GM21381 (cell line): ENCODE measurements around the gene DAB2IP.
"Not testable (repeated sequence)": the region's sequence is repeated elsewhere in the genome, so short reads cannot be mapped to it uniquely, and the experiment has no call there.

ENCODE experiments used
- ATAC-seq: cut with Tn5 transposase; IDR thresholded peaks from one replicate; pipeline ENCODE4 v1.9.1; 2021; ENCODE audit warnings: mild to moderate bottlenecking, moderate library complexity; ENCODE audit not compliant: unreplicated experiment

Gene DAB2IP

DNA sequence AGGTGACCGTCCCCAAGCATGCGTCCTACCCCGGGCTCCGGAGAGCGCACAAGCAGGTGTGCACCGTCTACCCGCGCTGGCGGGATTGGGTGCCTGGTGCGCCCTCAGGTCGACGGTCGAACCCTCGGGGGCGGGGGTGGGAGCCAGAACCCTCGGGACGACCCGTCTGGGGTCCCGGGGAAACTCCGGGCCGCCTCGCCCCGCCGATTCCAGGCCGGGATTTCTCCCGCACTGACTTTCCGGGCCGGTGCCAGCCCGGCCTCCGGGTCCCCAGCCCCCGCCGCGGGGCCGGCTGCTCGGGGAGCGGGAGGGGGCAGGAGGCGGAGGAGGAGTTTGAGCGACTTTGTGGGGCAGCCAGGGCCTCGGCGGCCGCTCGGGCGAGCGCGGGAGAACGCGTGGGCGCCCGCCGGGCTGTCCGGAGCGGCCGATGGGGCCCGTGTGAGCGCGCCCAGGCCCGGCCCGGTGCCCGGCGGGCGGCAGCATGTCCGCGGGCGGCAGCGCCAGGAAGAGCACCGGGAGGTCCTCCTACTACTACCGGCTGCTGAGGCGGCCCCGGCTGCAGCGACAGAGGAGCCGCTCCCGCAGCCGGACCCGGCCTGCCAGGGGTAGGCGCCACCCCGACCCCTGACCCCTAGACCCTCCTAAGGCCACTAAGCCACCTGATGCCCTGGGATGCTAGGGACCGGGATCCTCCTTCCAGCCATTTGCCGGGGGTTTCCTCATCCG lies at the start of gene DAB2IP:
TSS of gene DAB2IP (plus strand) at position 340 of the 726 bp plus-strand sequence. CDS start at position 482, 142 bp downstream.
- no peak for ATAC-seq

DNA sequence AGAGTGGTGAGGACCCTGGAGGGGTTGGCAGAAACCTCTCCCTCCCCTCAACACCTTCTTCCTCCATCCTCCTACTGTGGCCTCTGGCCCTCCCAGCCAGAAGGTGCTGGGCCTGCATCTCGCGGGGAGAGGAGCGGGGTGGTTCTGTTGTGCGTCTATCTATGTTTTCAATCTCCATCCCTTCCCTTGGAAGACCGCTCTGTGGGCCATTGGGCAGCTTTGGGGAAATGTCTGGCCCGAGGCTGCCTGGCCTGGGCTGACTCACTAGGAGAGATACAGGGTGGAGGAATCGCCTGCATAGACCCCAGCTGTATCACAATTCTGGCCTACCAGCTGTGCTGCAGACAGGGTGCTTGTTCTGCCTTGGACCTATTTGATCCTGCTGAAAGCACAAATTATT lies 48.4 kb upstream of the DAB2IP start:
- ATAC-seq, result no peak

DNA sequence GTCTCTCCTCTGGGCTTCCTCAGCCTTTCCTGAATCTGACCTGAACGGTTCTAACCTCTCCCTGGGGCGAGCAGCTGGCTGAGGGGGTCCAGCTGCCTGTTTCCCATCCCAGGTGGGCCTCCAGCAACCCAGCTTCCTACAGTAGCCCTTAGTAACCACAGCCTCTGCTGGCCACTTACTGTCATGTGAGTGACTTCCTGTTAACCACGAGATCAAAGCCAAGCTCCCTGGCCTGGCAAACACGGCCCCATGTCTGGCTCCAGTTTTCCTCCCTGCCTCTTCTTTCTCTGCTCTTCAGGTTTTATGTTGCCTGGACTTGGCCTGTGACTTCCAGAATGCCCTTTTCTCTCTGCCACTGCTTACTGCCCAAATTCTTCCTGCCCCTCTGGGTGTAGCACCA lies 47.2 kb upstream of the DAB2IP start:
- no peak for ATAC-seq

DNA sequence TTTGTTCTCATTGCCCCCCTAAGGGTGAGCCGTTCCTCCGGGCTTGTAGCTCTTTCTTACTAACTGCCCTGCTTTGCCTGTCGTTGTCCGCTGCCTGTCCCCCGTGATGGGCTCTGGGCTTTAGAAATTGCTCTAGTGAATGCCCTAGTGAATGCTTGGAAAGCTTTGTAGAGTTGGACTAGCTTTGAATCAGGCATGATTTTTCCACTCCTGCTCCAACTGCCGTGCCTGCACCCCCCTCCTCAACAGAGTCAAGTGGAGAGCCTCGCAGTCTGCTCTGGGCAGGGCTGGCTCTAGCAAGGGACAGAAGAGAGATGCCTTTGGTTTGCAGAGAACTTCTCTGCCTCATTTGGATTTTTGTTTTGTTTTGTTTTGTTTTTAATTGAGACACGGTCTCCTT lies 46.8 kb upstream of the DAB2IP start:
- ATAC-seq, result no peak

GRCh38 chr9:121607434-121608167 lies 43.8 kb upstream of the DAB2IP start:
- no peak for ATAC-seq

GRCh38 chr9:121608168-121608853 lies 43.1 kb upstream of the DAB2IP start:
- no peak for ATAC-seq

DNA sequence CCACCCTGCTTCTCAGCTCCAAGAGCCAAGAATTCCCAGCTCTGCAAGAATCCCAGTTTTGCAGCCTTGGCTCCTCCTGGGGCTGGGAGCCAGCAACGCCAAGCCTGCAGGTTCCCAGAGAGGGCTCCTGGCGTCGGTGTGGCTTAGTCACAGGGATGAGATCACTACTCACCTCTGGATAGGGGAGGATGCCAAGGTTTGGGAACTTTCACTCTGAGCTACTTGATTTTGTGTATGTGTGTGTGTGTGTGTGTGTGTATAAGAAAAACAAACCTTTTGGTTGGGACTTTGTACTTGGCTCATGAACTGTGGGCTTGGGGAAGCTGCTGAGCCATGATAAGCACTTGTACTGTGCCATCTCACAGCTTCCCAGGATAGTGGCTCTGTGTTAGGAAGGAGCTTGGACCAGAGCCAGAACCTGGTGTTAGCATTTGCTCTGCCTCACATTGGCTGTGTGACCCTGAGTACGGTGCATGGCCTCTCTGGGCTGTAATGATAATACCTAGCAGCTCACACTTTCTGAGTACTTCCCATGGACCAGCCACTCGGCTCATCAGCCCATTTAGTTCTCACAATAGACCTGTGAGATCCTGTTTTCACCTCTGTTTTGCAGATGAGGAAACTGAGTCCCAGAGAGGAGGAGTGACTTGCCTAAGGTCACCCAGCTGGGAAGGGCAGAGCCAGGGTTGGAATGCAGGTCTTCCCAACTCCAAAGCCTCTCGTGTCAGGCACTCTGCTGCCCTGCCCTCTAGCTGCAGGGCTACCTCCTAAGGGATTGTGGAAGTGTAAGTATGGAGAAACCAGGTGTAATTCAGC lies 41.4 kb upstream of the DAB2IP start:
- no peak for ATAC-seq

- ATAC-seq, result no peak
These were observed 40.8 kb upstream of the DAB2IP start for GRCh38 chr9:121610638-121610953.

- ATAC-seq, result no peak
These were observed 38.9 kb upstream of the DAB2IP start for GRCh38 chr9:121612511-121612998.

- no peak for ATAC-seq
These were observed 38.3 kb upstream of the DAB2IP start for GRCh38 chr9:121613009-121613752.

DNA sequence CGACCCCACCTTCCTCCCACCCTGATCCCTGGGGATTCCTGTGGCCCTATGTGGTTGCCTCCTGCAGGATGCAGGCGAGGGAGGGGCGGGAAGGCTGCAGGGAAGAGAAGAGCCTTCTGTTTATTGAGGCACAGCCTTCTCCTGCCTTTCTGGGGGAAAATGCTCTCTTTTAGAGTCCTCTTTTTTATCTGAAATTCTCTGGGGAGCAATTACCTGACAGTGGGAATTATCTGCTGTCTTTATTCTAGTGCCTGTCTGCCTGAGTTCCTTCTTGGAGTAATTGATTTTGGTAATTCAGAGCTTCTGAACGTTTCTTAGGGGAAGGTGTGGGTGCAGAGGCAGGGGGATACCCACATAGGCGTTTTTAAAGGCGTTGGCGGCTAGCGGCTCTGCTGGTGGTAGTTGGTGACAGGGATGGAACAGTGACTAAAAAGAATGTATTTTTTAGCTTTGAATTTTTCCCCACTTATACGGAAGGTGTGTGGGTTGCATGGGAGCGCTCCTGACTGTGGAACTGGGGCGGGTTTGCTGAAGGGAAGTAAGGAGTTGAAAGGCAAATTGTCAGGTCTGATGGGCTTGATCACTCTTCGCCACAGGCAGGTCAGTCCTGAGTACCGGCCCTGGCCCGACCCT lies 35.2 kb upstream of the DAB2IP start:
- ATAC-seq, result no peak

GRCh38 chr9:121618504-121618903 lies 32.9 kb upstream of the DAB2IP start:
- no peak for ATAC-seq

GRCh38 chr9:121618910-121619309 lies 32.5 kb upstream of the DAB2IP start:
- ATAC-seq, result not testable (repeated sequence)

DNA sequence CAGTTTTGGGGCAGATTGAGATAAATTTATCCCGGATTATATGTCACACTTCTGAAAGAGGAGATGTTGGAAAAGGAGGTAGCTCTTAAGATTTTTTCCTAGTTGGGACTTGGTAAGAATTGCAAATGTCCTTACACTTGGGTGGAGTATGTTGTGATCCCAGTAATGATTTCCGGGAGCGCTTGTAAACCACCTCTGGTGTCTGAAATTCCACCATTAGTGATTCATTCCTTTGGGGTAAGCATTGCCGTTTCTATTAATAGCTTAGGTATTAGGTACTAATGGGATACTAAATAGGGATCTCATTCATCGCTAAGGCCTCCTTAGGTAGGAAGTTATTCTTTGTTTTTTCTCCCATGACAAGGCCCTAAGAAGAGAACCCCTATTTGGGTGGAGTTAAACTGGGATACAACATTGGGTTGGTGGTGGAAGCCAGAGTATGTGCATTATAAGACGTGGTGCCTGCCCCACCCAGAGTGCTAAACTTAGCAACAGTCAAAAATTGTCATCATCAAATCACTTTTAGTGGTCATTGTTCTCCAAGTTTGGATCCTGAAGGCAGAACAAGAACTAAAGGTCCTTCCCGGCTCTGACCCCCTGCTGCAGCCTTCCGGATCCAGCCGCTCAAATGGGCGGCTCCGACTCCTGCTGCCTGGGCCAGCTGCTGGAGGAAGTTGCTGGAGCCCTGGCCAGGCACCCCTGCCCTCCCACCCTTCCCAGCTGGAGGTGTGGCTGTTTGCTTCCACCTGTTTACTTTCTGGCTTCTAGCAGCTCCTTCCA lies 31.7 kb upstream of the DAB2IP start:
- no peak for ATAC-seq

DNA sequence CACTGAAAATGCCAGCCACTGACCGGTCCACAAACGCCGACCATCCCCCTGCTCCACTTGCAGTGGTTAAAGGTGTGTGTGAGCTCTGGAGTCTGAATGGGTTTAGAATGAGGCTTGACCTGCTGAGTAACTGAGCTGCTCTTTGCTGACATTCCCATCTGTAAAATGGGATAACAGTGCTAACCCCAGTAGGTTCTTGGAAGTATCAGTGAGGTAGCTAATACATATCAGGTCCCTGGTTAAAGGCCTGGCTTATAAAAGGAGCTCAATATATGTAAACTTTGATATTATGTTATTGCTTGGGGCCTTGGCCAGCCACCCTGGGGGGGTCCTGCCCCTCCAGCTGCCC lies 31.1 kb upstream of the DAB2IP start:
- ATAC-seq, result no peak

DNA sequence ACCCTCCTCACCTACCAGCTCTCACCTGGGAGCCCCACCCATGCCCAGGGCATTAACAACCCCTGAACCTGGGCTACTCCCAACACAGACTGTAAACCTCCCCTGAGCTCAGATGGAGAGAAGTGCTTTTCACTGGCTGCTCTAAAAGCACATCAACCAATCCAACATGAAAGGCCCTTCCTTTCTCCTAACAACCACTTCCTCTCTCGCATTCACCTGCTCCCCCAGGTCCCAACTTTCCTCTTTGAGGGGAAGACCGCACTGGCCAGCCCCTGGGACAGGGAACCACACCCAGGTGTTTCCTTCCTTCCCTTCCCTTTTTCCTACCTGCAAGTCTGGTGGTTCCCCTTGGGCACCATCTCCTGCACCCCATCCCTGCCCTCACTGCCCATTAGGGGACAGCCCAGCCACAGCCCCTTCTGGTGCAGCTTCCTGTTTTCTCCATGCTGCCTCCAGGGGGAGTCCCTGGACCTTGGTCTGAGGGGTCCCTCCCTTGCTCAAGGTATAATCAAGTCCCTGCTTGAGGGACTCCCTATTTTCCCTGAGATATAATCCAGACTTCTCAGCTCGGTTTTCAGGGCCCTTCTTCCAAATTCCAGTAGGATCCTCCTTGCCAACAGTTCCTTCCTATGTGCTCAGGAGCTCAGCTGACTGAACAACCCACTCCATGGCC lies 30.5 kb upstream of the DAB2IP start:
- no peak for ATAC-seq

- ATAC-seq, result no peak
These were observed 28.8 kb upstream of the DAB2IP start for GRCh38 chr9:121622387-121623203.

DNA sequence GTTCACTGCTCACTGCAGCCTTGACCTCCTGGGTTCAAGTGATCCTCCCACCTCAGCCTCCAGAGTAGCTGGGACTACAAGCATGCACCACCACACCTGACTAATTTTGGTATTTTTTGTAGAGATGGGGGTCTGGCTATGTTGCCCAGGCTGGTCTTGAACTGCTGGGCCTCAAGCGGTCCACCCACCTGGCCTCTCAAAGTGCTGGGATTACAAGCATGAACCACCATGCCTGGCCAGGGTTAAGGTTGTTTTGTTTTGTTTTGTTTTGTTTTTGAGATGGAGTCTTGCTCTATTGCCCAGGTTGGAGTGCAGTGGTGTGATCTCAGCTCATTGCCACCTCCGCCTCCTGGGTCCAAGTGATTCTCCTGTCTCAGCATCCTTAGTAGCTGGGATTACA lies 28.0 kb upstream of the DAB2IP start:
- not testable (repeated sequence) for ATAC-seq
